HG03175 (cell line): ENCODE data around the gene FEM1B.
A peak's percentile ranks its signal among the peaks of the same experiment; 100 is the strongest.

ENCODE experiments used
- ATAC-seq: cut with Tn5 transposase; IDR thresholded peaks from one replicate; pipeline ENCODE4 v1.9.1; 2021; ENCODE audit warnings: mild to moderate bottlenecking, moderate library complexity; ENCODE audit not compliant: unreplicated experiment

FEM1B gene

GRCh38 chr15:68284616-68285258 lies 7.2 kb downstream of the FEM1B start:
- ATAC-seq = no peak

- no peak for ATAC-seq
Observed at GRCh38 chr15:68285259-68285980, 7.9 kb downstream of the FEM1B start.

GRCh38 chr15:68286256-68286655 lies 8.7 kb downstream of the FEM1B start:
- ATAC-seq = no peak

GRCh38 chr15:68289057-68289456 lies 11.5 kb downstream of the FEM1B start:
- ATAC-seq = no peak

GRCh38 chr15:68289621-68290352 lies 12.2 kb downstream of the FEM1B start:
- no peak for ATAC-seq

- ATAC-seq = no peak
Observed at GRCh38 chr15:68290715-68291114, 13.2 kb downstream of the FEM1B start.

GRCh38 chr15:68292157-68292781 lies 14.7 kb downstream of the FEM1B start:
- ATAC-seq = no peak

- ATAC-seq = no peak
Observed at GRCh38 chr15:68292967-68293366, 15.4 kb downstream of the FEM1B start.

- no peak for ATAC-seq
Observed at GRCh38 chr15:68295014-68295805, 17.7 kb downstream of the FEM1B start.

GRCh38 chr15:68298336-68298735 lies 20.8 kb downstream of the FEM1B start:
- ATAC-seq = no peak

- peak; percentile 92 for ATAC-seq
Observed at GRCh38 chr15:68298882-68299381, 21.4 kb downstream of the FEM1B start.

GRCh38 chr15:68299436-68299835 lies 21.9 kb downstream of the FEM1B start:
- ATAC-seq = no peak

GRCh38 chr15:68300115-68300940 lies 22.8 kb downstream of the FEM1B start:
- ATAC-seq = no peak

- no peak for ATAC-seq
Observed at GRCh38 chr15:68301301-68301700, 23.8 kb downstream of the FEM1B start.

GRCh38 chr15:68302729-68303128 lies 25.2 kb downstream of the FEM1B start:
- no peak for ATAC-seq

- ATAC-seq = no peak
Observed at GRCh38 chr15:68303134-68303533, 25.6 kb downstream of the FEM1B start.

- no peak for ATAC-seq
Observed at GRCh38 chr15:68303560-68304436, 26.3 kb downstream of the FEM1B start.

- ATAC-seq = no peak
Observed at GRCh38 chr15:68304589-68305337, 27.2 kb downstream of the FEM1B start.
